C1 segment of cervical spinal cord (tissue), 14 donors: ENCODE data around the gene CYBC1.

Experiments
- DNase-seq, 14 donors: peaks; one replicate each; lab custom pipeline; 2025; lab: John Stamatoyannopoulos, UW

The CYBC1 gene

DNA sequence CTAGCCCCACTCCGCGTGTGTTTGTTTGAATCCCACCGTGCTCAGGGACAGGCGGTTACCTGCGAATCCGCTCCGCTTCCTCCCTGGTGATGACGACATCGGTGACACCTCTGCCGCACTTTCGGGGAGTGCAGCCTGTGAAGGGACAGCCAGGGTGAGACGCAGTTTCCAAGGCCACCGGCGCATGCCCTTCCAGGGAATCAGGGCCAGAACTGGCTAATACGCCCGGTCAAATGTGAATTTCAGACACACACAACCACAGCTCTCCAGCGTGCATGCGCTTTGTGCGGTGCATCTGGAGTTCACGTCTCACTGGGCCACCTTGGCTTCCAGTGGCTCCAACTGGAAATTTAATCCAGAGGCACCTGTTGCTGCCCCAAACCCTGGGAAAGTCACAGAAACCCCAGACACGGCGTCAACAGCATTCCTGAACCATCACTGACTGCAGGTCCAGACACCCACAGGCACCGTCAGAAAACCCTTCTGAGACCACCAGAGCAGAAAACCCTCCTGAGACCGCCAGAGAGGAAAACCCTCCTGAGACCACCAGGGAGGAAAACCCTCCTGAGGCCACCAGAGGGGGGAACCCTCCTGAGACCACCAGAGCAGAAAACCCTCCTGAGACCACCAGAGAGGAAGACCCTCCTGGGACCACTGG is 39.0 kb downstream of the CYBC1 start:
- DNase-seq, result no peak

DNA sequence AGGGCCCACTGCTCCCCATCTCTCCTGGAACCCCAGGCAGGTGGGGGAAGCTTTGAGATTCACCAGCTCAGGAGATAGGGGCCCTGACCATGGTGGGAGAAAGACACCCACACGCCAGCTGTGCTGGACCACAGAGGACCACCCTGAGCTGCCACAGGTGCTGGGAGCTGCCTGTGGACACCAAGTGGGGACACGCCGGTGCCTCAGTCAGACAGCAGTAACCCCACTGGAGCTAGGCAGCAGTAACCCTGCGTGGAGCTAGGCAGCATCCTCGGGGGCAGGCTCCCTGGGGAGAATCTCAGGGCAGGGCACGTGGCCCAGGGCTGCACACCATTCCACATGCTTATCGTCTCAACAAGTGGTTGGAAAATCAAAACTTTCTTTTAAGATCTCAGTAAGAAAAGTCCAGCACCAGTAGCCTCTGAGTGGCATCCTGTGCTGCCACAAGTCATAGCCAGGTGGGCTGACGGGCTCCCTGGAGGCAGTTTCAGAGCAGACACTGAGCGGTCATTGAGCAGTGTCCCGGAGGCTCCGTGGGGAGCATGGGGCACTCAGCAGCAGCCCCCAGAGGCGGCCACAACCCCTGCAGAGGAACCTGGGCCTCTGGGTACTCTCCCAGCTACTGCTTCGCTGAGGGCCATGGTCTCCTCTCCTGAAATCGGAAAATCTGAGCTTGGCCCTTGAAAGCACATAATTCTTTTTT is 40.4 kb downstream of the CYBC1 start:
- DNase-seq, result no peak

DNA sequence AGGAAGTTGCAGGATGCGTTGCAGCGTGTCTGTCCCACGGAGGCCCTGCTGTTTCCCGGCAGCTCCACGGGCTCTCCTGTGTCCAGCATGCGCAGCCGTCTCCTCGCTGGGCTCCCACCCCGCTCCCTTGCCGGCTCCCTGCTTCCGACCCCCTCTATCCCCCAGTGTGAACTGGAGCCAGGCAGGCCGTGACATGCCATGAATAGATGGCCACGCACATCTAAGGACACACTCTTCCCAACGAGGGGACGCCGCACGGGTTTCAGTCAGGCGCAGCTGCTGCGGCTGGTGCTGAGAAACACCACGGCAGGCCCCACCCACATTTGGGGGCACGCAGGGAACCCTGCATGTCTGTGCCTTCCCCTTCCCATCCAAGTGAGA is 41.6 kb downstream of the CYBC1 start:
- DNase-seq, result no peak

DNA sequence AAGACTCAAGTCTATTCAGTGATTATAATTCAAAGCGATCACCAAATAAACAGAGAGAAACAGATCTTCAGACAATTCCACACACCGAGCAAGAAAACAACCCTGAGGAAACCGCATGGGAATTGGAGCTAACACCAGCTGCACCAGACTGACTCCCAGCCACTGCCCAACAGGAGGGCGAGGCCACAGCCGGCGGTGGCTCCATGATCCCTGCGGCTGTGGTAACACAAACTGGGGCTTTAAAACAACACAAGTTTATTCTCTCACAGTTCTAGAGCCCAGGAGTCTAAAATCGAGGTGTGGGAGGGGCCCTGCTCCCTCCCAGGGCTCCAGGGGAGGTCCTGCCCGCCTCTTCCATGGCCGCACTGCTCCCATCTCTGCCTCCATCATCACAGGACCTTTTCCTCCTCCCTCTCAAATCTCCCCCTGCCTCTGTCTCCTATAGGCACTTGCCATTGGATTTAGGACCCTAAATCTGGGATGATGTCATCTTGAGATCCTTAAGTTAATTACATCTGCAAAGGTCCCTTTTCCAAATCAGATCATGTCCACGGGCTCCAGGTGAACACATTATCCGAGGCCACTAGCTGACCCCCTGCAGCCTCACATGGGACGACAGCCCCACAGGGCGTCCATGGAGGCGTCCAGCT is 42.1 kb downstream of the CYBC1 start:
- DNase-seq, result no peak

DNA sequence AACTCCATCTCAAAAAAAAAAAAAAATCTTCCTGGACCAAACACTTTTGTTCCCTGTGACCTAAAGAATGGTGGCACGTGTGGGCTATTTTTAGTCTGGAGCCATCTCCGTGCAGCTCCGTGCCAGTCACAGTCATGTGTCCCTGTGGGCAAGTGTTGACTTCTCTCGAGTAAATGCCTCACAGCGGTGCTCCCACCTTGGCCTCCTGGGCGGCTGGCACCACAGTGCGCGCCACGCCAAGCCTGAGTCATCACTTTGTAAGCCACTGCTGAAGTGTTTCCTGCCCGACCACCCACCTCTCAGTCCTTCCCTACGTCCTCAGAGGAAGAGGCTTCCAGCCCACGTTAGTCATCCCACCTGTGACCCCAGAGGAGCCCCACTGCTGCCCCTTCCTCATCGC is 43.3 kb downstream of the CYBC1 start:
- DNase-seq, result no peak

DNA sequence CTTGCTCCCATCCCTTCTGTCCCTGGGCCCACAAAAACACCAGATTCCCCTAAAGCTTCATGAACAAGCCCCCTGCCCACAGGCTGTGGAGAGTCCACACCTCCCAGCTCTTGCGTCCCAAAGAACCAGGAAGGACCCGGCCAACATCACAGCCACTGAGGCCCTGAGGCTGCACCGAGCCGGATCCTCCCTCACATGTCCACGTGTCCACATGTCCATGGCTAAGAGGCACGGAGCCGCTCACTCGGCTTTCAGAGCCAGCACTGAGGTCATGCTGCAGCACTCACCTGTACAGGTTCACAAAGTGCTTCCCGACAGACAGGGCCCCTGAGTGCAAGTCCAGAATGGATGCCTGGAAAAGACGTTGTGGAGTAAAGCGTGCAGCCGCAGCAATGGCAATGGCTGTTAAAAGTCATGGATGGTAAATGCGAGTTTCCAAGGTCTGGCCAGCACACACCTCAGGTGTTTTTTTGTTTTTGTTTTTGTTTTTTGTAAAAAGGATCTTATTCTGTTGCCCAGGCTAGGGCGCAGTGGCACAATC is 44.4 kb downstream of the CYBC1 start:
- DNase-seq, result no peak

DNA sequence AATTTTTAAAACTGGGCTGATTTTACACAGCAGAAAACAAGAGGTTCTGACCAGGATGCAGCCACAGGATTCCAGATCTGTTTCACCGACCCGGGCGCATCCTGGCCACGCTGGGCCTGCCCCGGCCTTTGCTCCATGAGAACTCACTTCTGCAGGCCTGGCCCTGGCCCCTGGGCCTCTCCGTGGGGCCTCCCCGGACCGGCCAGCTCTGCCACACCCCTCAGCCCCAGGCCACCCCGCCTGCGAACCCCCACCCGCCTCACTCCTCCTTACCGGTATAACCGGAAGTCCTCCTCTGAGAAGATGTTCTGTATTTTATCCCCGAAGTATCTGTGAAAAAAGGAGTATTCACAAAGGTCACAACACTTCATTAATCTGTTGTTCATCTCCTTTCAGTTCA is 45.5 kb downstream of the CYBC1 start:
- DNase-seq, result no peak

DNA sequence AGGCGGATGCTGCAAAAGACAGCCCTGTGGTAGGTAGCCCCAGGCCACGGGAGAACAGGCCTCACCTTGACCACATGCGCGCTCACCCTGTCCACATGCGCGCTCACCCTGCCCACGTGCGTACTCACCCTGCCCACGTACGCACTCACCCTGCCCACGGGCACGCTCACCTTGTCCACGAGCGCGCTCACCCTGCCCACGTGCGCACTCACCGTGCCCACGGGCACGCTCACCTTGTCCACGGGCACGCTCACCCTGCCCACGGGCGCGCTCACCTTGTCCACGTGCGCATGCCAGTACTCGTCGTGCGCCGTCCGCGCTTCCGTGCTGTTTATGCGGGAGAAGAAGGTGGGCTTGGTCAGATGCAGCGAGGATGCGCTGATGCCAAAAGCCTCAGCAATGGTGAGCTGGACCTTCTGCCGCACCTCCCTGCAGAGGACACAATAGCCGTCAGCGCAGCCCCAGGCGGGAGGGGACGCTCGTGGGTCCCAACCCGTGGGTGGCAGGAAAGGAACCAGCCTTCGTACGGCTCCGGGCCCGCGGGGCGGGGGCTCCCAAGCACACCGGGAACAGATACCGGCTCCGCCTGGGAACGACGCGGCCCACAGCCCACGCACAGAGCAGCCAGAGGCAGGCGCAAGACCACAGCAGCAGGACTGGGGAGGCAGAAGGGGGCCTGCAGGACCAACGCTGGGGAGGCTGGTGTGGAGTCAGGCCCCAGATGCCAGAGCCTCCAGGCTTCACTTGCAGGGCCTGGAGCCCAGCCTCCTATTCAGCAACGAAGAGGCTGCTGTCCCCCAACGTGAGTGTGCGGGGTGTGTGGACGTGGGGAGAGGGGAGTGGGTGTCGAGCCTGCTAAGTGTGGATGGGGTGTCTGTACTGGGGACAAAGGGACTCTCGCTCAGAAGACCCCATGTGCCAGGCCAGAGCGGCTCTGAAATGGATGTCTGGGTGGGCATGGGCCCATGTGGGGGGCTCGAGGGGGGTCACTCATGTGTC is 46.6 kb downstream of the CYBC1 start:
- DNase-seq, result no peak

DNA sequence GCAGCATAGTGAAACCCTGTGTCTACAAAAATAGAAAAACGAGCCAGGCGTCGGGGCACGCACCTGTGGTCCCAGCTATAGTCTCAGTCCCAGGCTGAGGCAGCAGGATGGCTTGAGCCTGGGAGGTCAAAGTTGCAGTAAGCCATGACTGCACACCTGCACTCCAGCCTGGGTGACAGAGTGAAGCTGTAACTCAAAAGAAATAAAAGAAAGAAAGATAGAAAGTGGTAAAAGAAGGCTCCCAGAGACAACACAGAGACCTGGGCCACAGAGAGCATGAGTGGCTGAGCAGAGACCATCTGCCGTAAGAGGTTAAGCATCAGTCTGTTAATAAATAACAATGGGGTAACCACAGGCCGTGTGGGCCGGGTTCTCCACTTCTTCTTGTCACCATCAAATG is 47.7 kb downstream of the CYBC1 start:
- DNase-seq, result no peak

DNA sequence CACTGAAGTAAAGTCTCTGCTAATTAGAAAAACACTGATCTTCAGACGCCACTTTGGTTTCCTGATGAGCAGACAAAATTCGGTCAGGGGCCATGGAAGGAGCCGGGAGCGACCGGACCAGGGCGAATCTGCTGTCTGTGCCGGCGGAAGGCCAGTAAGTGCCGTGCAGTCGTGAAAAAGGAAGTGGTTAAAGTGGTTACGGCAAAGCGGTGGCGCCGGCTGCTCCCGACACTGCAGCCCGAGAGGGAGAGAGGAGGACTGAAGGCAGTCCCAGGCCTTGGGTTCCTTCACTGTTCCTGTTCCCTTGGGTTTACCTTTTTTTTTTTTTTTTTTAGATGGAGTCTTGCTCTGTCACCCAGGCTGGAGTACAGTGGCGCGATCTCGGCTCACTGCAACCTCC is 49.7 kb downstream of the CYBC1 start:
- DNase-seq, result peak in 7 of 14 donors; percentile 1 to 28 (median 16)

DNA sequence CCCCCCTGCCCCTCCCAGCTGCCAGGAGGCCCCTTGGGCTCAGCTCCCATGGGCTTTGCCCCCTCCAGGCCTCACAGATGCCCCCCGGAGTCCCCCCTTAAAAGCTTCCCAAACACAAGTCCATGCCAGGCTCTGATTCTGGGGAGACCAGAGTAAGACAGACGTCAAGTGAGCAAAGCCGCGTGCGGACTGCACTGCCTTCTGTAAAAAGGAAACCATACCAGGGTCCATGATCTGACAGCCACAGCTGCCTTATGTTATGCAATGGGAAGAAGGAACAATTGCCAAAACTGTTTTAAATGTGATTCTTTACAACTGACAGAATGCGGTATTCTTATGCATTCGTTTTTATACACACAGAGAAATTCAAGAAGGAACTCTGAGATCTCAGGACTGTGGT is 50.3 kb downstream of the CYBC1 start:
- no peak for DNase-seq

DNA sequence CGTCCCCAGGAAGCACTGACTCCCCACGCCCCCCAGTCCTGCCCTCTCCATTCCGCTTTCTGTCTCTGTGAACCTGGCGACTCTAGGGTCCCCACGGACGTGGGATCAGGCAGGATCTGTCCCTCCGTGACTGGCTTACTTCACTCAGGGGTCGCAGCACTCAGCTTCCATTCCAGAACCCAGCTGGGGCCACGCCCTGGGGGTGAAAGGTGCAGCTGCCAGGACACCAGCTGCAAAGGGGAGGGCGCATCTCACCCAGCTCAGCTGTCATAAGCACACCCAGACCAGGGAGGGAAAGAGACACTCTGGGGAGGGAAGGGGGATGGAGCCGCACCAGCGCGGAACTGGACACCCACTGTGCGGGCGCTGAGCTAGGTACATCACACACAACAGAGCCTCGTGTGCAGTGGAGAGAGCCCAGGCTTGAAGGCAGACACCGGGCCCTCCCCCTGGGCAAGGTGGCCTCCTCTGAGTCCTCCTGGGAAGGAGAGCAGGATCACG is 50.9 kb downstream of the CYBC1 start:
- no peak for DNase-seq

DNA sequence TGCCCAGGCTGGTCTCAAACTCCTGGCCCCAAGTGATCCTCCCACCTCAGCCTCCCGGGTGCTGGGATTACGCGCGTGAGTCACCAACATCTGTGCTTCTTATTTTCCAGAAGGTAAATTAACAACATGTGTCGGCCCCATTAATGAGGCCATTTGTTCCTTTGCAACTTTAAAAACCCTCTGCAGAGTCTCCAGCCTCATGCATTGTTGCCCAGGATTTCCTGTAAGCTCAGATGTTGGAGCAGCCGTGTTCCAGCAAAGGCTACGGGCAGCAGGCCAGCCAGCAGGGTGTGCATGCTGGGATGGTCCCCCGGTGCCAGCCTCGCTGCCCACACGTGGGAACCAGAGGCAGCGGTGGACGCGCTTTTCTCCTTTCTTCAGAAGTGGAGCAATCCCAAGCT is 51.5 kb downstream of the CYBC1 start:
- DNase-seq, result peak in 6 of 14 donors; percentile 8 to 78 (median 16)

DNA sequence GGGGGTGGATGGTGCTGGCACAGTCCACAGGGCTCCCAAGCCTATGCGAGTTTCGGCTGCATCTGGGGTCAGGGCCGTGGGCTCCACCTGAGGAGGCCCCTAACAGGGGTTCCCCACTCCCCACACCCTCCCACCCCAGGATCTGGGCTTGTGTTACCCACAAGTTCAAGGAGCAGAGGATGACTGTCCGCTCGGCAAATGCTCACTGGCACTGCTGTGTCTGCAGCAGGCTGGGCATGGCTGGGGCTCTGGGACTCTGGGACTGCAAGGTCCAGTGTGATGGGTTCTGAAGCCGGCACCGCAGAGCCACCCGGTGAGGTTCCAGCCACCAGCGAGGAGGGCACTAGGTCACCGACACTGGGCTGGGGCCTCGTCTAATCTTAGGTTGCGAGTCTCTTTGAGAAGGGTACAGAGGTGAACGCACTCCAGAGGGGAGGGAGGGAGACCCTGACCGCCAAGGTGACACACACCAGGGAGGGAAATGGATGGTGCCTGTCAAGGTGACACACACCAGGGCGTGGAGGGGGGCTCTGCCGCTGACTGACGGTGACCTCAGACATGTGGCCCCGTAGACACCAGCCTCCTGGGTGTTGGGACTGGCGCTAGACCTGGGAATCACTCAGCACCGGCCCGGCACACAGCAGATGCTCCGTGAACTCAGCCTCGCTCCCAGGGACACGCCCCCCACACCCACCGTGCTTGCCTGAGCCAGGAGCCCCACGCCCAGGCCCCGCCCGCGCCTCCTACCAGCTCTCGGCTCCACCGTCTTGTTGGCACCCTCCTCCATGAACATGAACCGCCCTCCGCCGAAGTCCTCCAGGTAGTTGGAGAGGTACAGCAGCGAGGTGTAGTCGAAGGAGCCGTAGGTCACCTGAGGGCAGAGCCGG is 52.9 kb downstream of the CYBC1 start:
- no peak for DNase-seq

DNA sequence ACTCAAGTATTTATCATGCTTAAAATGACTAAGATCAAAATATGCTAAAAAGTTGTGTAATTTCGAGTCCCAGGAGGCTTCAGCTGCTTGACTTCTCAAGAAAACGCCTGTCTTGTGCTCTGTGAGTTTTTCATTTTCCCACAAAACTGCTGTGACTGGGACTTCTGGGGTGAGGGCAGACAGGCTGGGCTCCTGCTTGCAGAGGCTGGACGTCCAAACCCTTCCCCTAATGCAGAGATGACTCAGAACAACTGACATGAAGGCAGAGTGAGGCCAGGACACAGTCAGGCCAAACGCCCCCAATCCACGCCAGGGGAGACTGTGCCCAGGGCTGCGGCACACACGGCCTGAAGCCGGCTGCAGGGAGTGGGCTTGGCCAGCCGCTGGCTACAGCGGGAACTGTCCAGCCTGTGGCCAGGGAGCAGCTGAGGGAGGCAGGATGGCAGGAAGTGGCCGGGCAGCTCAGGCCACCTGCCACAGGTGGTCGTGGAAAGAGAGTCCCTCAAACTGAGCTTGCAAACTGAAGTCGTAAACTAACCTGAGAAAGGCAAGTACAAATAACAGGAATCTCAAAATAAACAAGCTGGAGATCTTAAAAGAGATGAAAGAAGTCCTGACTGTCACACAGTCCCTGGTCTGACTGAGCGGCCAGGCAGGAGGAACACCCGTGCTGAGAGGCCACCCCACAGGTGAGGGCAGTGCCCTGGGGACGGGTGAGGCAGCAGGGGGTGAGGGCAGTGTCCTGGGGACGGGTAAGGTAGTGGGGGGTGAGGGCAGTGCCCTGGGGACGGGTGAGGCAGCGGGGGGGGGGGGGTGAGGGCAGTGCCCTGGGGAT is 53.7 kb downstream of the CYBC1 start:
- DNase-seq, result no peak

DNA sequence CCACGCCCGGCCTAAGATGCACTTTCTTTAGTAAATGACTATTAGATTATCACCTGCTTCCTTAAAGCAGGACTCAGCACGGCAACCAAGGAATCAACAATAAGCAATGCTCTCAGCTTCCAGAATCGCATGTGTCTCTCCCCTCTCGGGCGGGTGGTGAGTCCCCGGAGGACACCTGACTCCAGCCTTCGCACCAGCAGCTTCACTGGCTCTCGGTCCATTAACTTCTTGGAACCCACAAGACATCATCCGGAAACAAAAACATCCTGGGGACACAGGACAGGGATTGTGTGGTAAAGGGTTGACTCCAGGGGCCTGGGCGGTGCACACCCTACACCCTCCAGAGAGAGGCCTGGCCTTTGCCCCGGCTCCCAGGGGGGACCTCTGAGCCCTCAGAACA is 56.3 kb downstream of the CYBC1 start:
- no peak for DNase-seq

DNA sequence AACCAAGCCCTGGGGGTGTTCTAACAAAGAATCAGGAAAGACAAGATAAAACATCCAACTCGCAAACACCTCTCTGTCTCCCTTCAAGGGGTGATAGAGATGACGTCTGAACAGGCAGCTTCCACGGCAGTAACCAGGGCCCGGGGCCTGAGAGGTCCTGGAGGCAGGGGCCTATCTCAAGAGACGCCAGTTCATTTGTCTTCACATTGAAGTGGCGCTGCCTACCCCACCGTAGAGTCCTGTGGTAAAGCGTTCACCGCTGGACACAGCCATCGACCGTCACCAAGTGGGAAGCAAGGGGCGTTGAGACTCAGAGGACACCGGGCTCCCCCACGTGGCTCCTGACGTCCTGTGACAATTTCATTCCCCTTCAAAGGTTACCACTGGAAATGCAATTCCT is 57.6 kb downstream of the CYBC1 start:
- DNase-seq, result no peak
